NCI-H748 (cell line): ENCODE measurements around the gene AGFG2.

Experiments
- DNase-seq: peaks from one replicate; lab custom pipeline; 2025; ENCODE audit not compliant: unreplicated experiment; lab: John Stamatoyannopoulos, UW

Gene AGFG2

DNA sequence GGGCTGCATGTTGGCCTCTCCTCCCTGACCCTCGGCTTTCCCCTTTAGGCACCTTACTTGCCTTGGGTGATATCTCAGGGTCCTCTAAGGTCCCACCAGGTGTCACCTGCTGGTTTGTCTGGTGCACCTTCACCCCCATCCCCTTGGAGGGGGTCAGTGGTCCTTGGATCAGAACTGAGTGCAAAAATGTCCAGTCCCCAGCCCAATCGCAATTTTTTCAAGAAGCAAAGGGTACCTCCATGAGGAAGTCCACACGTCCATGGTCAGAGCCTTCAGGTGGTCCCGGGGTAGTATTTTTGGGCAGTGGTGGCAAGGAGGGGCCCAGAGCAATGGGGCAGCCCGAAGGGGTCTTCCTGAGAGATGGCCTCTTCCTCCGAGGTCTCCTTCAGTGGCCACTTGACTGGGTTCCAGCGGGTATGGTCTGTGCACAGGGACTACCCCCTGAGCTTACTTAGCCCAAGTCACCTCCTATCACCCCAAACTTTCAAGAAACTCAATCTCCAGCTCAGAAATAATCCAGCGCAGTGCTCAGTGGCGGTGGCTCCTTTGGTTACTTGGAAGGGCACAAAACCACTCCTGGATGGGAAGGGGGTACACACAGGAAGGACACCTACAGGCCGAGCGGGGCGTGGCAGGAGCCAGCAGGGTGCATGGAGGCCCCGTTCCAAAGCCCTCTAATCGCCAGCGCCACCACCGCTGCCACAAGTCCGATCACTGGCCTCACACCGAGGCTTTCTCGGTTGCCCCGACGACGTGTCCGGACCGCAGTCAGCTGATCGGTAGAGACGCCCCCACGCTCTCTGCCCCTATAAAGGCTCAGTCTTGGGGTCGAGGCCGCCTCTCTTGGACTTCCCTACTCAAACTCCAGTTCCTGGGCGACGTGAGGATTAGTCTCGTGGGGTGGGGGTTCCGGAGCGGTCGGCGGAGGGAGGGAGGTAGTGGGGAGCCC is 30.2 kb downstream of the AGFG2 start:
- peak; percentile 83 for DNase-seq

DNA sequence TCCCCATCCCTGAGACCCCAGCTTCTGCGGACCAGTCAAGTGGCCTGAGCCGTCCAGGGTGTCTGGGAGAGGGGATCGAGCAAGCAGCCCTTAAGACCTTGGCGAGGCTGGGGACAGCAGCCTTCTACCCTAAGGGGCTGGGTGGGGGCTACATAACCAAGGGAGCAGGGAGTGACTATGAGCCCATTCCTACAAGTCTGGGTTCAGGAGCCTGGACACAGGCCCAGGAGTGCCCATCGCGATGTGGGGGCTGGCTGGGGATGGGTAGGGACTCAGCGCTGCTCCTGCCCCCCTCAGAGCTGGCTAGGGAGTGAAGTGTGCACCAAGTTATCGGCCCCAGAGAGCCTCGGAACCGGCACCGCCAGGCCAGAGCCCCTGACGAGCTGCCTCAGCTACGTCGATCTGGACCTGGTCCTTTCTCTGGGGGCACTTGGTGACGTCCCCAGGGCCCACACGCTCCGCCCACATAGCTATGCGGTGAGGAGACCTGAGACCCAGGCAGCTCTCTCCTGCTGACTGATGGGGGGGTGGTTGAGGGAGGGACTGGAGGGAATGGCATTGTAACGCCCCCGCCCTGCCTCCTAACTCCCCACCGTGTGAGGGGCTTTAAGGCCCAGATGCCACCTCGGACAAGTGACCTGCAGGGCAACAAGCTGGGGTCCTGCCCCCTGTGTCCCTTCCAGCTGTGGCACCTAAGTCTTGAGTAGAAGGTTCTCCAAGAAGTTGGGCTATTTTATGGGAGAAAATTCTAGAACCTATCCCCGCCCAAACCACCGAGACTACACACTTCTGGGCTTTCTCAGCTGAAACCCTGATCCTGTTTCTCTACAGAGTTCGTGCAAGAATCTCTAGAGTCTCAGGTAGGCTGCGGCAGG is 32.2 kb downstream of the AGFG2 start:
- DNase-seq: no peak

DNA sequence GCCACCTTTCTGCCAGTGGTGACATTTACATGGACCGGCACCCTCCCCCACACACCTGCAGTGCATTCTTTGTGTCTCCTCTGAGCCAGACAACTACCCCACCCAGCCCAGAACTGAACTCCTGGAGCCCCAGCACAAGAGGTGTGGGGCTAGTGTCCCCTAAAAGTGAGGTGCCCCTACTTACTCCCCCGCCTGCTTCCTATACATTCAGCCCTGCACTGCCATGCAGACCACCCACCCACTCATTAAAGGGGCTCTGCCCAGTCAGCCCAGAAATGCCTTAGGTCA is 32.8 kb downstream of the AGFG2 start:
- DNase-seq: no peak

DNA sequence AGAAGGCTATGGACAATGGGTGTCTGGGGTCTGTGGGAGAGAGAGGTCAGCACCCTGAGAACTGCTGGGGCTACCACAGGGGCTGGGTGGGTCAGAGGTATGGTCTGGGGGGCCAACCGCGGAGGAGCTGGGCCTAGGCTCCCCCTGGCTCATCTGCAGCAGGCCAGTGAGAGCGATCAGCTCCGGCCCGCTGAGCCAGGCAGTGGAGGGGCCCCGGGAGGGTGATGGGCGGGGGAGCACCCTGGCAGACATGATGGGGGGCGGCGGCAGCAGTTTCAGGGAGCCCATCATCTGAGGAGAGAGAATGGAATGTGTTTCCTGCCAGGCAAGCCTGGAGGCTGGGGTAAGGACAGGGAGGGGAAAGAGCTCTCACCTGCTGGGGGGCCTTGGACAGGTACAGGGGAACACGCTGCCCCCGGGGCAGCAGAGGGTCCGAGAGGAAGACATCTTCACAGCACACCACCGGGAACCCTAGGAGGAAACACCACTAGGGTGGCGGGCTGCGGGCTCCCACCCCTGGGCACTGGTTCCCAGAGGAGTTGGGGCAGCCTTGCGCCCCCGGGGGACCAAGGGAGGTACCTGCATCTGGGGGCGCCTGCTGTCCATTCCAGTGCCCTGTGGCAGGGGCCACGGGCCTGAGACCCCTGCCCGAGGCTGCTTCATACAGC is 33.4 kb downstream of the AGFG2 start:
- no peak for DNase-seq

DNA sequence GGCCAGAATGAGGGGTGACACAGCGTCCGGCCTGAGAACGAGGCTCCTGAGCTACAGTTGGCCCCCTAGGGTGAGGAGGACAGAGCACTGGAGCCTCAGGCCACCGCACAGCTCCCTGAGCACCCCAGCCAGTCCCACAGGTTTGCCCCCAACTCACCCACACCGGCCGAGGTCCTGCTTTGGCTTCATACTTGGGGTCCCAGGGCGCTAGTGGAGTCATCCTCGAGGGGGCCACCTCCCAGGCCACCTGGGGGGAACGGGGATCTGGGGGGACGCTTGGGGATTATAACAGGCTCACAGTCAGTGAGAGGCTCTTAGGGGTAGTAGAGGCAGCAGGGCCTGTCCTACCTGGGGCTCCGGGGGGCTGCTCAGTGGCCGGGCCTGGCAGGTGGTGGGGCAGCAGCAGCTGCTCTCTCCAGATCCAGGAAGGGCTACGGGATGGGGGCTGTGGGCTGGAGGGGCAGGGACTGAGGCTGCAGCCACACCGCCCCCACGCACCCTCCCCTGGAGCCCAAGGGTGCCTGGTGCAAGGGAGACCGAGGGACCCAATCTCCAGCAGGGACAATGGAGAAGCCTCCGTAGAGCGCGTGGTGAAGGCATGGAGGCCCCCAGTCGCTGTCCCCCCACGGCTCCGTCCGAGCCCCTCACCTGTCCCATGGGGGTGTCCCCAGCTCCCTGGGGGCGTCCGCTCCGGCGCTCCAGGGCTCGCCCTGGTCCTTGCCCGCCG is 34.1 kb downstream of the AGFG2 start:
- DNase-seq: no peak

DNA sequence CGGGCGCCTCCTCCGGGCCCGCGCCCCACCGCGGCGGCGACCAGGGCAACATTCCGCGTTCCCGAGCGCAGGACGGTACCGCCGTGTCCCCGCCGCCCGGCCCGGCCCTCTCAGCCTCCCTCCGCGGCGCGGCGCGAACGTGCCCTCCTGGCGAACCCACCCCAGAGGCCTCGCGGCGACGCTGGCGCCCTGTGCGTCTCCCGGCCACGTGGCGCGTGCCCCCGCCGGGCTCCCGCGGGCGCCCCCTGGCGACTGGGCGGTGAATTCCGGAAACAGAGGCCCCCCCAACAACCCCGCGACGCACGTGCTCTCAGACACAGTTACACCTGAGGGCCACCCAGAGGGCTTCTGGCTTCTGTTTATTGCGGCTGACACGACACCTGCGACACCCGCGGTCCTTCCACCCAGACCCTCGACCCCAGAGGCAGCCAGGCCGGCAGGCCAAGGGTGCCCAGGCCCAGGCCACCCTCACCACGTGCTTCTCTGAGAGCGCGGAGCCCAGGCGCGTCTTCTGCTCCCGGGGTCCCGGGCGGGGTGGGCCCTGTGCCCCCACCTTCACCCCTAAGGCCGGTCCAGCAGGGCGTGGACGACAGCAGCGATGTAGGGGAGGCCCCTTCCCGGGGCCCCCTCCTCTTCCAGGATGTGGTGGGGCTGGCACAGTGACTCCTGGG is 34.8 kb downstream of the AGFG2 start, which contains the start of gene SAP25:
Gene SAP25 (minus strand): TSS at position 210 of the 671 bp plus-strand sequence. CDS start 158 bp downstream, at position 52.
- no peak for DNase-seq

DNA sequence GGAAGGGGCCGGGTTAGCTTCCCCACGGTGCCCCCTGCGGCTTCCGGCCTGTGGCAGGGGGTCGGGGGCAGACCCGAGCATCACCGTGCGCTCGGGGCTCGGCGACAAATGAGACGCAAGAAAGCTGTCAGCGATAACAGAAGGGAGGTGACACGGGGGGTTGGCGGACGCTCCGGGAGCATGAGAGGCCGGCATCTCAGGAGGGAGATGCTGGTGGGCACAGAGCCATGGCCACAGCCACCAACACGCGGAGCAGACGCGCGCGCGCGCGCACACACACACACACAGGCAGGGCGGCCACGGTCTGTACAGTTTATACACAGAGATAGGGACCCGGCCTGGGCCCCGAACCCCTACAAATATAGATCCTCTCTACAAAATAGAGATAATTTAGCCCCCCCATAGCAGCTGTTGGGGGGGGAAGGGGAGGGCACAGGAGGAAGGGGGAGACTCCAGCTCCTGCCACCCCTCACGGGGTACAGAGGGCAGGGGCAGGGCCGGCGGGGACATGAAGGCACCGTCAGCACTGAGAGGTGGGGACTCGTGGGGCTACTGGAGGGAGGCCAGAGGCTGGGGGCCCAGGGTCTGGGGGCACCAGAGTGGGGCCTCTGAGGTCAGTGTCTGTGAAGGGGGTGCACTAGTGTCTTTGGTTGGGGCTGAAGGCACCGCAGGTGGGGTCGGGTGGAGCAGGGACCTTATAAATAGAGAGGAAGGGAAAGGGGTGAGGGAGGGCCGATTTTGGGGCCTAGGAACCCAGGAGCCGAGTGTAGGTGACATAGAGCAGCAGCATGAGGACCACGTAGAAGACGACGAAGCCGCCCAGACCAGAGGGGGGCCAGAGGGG is 35.6 kb downstream of the AGFG2 start:
- no peak for DNase-seq

DNA sequence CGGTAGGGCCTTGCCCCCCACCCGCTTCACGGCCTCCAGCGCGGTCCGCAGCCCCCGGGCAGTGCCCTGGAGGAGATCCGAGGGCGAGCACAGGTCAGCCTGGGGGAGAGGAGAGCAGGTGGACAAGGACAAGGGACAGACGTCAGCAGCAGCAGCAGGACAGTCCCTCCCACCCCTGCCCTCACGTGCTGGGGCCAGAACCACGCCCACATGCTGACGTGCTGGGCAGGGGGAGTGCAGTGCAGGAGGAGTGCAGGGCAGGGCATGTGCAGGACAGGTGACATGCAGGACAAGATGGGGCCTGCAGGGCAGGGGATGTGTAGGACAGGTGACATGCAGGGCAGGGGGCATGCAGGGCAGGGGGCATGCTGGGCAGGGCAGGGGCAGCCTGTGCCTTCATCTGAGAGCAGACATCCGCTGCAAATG is 36.2 kb downstream of the AGFG2 start:
- no peak for DNase-seq

DNA sequence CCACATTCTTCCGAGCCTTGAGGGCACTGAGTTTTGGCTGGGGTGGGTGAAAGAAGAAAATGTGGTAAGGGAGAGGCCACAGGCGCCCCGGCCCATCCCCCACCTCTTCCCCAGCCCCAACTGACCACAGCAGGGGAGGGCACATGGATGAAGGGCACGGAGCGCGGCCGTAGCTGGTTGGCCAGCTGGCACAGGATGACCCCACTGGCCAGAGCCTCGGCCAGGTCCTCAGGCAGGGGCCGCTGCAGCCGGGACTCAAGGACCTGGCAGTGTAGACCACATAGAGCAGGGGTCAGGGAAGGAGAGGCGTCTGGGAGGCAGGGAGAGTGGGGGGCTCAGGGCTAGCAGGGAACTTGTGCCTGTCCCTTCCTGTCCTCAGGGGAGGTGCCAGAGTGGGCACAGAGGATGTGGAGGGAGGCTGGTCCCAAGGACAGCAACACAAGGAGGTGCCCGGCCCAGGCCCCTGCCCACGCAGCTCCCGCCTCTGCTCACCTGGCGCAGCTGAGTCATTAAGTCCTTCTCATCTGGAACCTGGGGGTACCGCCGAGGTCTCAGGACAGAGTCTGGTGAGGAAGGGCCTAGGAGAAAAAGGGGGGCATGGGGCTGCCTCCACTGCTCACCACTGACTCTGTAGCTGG is 36.9 kb downstream of the AGFG2 start:
- DNase-seq: no peak

DNA sequence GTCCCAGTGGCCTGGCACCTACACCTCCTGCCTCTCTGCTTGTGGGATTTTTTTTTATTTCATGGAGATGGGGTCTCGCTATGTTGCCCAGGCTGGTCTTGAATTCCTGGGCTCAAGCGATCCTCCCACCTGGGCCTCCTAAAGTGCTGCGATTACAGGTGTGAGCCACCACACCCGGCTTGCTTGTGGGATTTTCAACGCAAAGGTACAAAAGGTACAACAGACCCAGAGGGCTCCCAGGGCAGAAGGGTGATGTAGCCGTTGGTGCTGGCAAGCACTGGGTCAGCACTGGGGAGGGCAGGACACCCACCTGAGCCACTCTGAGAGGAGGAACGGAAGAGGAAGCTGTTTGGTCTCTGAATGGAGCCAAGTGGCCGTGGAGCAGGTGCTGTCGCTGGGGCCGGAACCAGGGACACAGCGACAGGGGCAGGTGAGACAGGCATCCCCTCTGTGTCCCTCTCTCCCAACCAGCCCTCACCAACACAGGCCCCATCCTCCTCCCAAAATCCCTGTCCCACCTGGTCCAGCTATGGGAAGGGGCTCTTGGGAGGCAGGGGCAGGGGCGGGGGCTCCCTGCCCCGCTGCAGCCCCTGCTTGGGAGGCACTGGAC is 37.5 kb downstream of the AGFG2 start:
- DNase-seq: no peak

DNA sequence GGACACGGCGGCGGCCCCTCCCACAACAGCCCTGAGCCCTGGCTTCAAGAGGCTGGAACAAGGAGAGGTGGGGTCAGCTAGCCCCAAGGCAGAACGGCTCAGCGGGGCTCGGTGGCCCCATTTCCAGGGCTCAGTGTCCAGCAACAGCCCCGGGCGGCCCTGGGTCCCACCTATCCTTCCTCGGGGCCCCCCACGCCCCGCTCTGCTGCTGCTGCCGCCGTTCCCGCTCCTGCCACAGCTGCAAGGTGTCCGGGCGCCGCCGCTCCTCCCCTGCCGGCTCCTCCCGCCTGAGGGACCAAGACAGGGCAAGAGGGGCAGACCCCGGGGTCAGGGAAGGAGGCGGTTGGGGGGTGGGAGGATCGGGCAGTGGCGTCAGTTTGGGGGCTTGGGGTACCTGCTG is 38.1 kb downstream of the AGFG2 start:
- DNase-seq: no peak

DNA sequence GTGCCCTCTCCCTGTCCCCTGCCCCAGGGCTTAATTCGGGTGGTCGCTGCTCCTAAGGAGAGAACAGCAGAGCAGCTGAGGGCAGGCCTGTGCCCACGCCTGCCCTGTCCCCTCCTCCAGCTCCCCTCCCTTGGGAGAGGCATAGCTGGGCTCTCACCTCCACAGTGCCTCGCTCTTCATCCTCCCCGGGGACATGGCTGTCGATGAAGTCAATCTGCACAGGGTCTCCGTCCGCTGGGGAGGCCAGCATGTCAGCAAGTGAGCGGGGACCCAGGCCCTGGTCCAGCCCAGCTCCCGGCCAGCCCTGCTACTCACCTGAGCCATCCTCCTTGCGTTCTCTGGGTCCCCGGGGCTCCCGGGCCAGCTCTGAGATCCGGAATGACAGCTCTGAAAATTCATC is 38.5 kb downstream of the AGFG2 start:
- no peak for DNase-seq

DNA sequence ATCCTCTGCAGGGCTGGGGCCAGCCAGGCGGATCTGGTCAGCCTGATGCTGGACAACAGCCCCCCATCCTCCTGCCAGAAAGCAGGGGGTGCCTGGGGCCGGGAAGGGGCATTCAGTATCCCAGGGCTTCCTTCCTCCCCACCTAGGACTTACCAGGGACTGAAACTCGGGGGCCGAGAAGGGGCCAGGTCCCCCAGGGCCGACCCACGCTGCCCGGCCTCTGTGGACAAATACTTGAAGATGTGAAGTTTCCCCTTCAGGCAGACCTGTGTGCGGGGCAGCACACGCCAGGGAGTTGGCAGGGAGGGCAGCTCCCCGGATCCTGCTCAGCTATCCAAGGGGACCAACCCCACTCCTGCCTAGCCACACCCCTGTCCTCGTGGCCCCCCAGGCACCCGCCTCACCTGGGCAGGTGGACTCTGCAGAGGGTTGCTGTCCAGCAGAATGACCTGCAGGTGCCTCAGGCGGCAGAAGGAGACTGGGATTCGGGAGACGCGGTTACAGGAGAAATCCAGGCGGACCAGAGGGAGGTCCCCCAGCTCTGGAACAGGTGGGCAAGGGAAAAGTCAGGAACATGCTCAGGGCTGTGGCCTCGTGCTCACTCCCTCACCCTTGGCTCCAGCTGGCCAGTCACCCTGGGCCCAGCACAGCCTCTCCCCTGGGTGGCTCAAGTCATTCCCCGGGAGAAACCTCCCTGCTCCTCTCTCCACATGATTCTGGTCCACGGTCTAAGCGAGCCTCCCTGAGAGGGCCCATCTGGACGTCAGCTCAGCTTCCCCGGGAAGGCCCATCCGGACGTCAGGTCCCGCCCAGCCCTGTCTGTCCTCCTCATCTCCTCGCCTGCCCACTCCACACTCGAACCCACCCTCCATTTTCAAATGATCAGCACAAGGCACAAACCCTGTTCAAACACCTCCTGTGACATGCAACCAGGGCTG is 39.5 kb downstream of the AGFG2 start:
- no peak for DNase-seq

DNA sequence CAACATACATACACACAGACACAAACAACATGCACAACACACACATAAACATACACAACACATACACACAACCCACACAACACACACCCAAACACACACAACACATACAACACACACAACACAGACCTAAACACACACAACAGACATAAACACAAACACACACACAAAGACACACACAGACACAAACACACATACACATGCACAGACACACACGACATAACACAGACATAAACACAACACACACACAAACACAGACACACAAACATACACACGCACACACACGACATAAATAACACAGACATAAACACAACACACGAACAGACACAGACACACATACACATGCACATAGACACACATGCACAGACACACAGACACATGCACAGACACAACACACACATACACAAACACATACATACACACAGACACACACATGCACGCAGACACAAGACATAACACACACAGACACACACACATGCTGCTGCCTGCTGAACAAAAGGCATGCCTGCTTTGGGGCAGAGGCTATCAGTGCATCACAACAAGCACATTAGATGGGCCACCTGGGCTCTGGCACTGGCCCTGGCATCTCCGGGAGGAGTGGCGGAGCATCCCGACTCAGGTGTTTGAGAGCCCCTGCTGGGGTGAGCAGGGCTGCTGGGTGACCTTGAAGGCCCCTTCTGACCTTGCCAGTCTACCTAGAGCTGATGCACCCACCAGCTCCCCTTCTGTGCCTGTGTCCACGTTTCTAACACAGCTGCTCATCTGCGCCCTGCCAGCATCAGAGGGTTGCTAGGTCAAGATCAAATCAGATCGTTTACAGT is 41.7 kb downstream of the AGFG2 start:
- DNase-seq: no peak

DNA sequence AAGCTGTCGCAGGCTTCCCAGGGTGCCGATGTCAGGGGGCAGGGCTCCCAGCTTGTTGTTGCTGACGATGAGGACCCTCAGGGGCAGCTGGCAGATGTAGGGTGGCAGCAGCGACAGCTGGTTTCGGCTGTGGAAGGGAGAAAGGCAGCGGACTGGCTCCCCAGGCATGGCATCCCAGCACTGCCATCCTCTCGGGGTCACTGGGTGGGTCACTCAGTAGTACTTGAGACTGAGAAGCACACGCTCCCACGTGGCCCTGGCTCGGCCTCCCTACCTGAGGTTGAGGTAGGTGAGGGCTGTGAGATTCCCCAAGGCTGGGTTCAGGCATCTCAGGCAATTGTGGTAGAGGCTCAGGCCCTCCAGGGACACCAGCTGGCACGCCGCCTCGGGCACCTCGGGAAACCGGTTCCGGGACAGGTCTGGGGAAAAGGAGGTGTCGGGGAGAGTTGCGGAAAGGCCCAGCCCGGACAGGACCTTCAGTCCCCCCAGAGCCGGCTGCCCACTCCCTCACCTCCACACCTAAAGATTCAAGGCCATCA is 43.1 kb downstream of the AGFG2 start:
- DNase-seq: no peak

DNA sequence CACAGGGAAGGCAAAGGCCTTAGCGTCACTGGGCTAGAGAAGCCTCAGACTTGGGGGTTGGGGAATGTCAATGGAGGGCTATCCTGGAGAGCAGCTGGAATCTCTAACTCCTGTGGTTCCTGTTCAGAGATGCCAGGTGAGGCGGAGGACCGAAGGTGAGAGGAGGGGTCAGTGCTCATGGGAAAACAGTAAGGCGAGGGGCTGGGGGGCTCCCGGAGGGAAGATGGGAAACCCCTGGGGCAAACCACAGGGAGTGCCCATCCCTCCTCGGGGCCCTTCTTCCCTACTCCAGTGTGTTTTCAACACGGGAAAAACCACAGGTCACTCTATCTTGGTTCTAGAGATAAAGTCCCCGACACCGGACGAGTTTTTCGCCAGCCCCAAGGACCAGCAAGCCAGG is 43.6 kb downstream of the AGFG2 start:
- DNase-seq: no peak
